Chondrocyte (in vitro differentiated cells): ENCODE data around the gene CWH43. TPM values are rescaled to one million over a fixed set of nuclear protein-coding genes. Genes with fewer than 3 reads are reported as not detected.
"Not testable (repeated sequence)": the region's sequence is repeated elsewhere in the genome, so short reads cannot be mapped to it uniquely, and the experiment has no call there.

Experiments used
- DNase-seq: peaks from one replicate; pipeline ENCODE4 v3.0.0; 2021; ENCODE audit warnings: mixed read lengths, low spot score
- H3K27ac Mint-ChIP-seq: one replicate; pipeline ENCODE4 v1.8.0; 2021; ENCODE audit warnings: mild to moderate bottlenecking, moderate library complexity, mixed read lengths; ENCODE audit not compliant: unreplicated experiment
- H3K27me3 Mint-ChIP-seq: 2 replicates; pipeline ENCODE4 v1.8.0; 2021; ENCODE audit warnings: low read depth, mixed read lengths
- H3K36me3 Mint-ChIP-seq: 2 replicates; pipeline ENCODE4 v1.8.0; 2021; ENCODE audit warnings: low read depth, mixed read lengths
- H3K4me1 Mint-ChIP-seq: 2 replicates; pipeline ENCODE4 v1.8.0; 2021; ENCODE audit warnings: low read depth, mild to moderate bottlenecking, mixed read lengths
- H3K4me3 Mint-ChIP-seq: one replicate; pipeline ENCODE4 v1.8.0; 2021; ENCODE audit warnings: mild to moderate bottlenecking, moderate library complexity, mixed read lengths; ENCODE audit not compliant: unreplicated experiment
- H3K9me3 Mint-ChIP-seq: 2 replicates; pipeline ENCODE4 v1.8.0; 2021; ENCODE audit warnings: low read depth, mixed read lengths
- total RNA-seq: library from RNA; stranded (reverse); gene quantifications from 3 replicates; pipeline ENCODE4 v1.2.1, GENCODE V29; 2021

The CWH43 gene
- total RNA-seq, 1 donor from 2014 or later = not detected

DNA sequence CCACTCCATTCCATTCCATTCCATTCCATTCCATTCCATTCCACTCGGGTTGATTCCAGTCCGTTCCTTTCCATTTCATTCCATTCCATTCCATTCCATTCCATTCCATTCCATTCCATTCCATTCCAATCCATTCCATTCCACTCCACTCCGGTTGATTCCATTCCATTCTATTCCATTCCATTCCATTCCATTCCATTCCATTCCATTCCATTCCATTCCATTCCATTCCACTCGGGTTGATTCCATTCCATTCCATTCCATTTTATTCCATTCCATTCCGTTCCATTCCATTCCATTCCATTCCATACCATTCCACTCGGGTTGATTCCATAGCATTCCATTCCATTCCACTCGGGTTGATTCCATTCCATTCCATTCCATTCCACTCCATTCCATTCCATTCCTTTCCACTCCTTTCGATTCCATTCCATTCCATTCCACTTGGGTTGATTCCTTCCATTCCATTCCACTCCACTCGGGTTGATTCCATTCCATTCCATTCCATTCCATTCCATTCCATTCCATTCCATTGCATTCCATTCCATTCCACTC lies 116.3 kb downstream of the CWH43 start:
- not testable (repeated sequence) for H3K27me3 Mint-ChIP-seq, H3K4me3 Mint-ChIP-seq, H3K27ac Mint-ChIP-seq, DNase-seq, H3K4me1 Mint-ChIP-seq
- Mint-ChIP-seq H3K9me3 (peaks cover 74% of the 10 kb centered on the region), H3K36me3 (peaks cover 57% of the 10 kb centered on the region)

- not testable (repeated sequence) for H3K27me3 Mint-ChIP-seq, H3K4me1 Mint-ChIP-seq, H3K27ac Mint-ChIP-seq, DNase-seq, H3K4me3 Mint-ChIP-seq
- Mint-ChIP-seq H3K9me3 (peaks cover 74% of the 10 kb centered on the region), H3K36me3 (peaks cover 56% of the 10 kb centered on the region)
These were observed 117.5 kb downstream of the CWH43 start for GRCh38 chr4:49103436-49104136.

- H3K27ac Mint-ChIP-seq, H3K27me3 Mint-ChIP-seq, DNase-seq, H3K4me3 Mint-ChIP-seq, H3K4me1 Mint-ChIP-seq: not testable (repeated sequence)
- Mint-ChIP-seq H3K36me3 (peaks cover 52% of the 10 kb centered on the region), H3K9me3 (peaks cover 69% of the 10 kb centered on the region)
These were observed 118.3 kb downstream of the CWH43 start for GRCh38 chr4:49104231-49104930.

DNA sequence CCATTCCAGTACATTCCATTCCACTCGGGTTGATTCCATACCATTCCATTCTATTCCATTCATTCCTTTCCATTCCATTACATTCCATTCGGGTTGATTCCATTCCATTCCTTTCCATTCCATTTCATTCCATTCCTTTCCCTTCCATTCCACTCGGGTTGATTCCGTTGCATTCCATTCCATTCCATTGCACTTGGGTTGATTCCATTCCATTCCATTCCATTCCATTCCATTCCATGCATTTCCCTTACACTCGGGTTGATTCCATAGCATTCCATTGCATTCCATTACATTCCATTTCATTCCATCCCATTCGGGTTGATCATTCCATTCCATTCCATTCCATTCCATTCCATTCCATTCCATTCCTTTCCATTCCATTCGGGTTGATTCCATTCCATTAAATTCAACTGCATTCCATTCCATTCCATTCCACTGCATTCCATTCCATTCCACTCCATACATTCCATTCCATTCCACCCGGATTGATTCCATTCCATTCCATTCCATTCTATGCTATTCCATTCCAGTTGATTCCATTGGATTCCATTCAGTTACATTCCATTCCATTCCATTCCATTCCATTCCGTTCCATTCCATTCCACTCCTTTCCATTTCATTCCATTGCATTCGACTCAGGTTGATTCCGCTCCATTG lies 119.3 kb downstream of the CWH43 start:
- Mint-ChIP-seq H3K36me3 (peaks cover 50% of the 10 kb centered on the region), H3K9me3 (peaks cover 69% of the 10 kb centered on the region)
- H3K4me1 Mint-ChIP-seq, DNase-seq, H3K4me3 Mint-ChIP-seq, H3K27ac Mint-ChIP-seq, H3K27me3 Mint-ChIP-seq: not testable (repeated sequence)

GRCh38 chr4:49107262-49107661 lies 121.2 kb downstream of the CWH43 start:
- not testable (repeated sequence) for H3K27me3 Mint-ChIP-seq, H3K4me1 Mint-ChIP-seq, DNase-seq, H3K27ac Mint-ChIP-seq, H3K4me3 Mint-ChIP-seq
- peaks cover 54% of the 10 kb centered on the region for H3K36me3 Mint-ChIP-seq
- H3K9me3 Mint-ChIP-seq = peaks cover 76% of the 10 kb centered on the region

DNA sequence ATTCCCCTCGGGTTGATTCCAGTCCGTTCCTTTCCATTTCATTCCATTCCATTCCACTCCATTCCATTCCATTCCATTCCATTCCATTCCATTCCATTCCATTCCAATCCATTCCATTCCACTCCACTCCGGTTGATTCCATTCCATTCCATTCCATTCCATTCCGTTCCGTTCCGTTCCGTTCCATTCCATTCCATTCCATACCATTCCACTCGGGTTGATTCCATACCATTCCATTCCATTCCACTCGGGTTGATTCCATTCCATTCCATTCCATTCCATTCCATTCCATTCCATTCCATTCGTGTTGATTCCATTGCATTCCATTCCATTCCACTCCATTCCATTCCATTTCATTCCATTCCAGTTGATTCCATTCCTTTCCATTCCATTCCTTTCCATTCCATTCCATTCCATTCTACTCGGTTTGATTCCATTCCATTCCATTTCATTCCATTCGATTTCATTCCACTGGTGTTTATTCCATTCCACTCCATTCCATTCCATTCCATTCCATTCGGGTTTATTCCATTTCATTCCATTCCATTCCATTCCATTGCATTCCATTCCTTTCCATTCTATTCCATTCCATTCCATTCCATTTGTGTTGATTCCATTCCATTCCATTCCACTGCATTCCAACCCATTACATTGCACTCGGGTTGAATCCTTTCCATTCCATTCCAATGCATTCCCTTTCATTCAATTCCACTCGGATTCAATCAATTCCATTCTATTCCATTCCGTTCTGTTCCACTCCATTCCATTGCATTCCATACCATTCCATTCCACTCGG lies 122.3 kb downstream of the CWH43 start:
- not testable (repeated sequence) for H3K27me3 Mint-ChIP-seq, H3K4me1 Mint-ChIP-seq, H3K27ac Mint-ChIP-seq, DNase-seq, H3K4me3 Mint-ChIP-seq
- peaks cover 49% of the 10 kb centered on the region for H3K36me3 Mint-ChIP-seq
- H3K9me3 Mint-ChIP-seq = peaks cover 73% of the 10 kb centered on the region

DNA sequence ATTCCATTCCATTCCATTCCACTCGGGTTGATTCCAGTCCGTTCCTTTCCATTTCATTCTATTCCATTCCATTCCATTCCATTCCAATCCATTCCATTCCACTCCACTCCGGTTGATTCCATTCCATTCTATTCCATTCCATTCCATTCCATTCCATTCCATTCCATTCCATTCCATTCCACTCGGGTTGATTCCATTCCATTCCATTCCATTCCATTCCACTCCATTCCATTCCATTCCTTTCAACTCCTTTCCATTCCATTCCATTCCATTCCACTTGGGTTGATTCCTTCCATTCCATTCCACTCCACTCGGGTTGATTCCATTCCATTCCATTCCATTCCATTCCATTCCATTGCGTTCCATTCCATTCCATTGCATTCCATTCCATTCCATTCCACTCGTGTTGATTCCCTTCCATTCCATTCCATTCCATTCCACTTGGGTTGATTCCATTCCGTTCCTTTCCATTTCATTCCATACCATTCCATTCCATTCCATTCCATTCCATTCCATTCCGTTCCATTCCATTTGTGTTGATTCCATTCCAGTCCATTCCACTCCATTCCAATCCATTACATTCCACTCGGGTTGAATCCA lies 123.6 kb downstream of the CWH43 start:
- DNase-seq, H3K4me3 Mint-ChIP-seq, H3K27me3 Mint-ChIP-seq, H3K27ac Mint-ChIP-seq, H3K4me1 Mint-ChIP-seq: not testable (repeated sequence)
- peaks cover 44% of the 10 kb centered on the region for H3K36me3 Mint-ChIP-seq
- H3K9me3 Mint-ChIP-seq = peaks cover 68% of the 10 kb centered on the region

DNA sequence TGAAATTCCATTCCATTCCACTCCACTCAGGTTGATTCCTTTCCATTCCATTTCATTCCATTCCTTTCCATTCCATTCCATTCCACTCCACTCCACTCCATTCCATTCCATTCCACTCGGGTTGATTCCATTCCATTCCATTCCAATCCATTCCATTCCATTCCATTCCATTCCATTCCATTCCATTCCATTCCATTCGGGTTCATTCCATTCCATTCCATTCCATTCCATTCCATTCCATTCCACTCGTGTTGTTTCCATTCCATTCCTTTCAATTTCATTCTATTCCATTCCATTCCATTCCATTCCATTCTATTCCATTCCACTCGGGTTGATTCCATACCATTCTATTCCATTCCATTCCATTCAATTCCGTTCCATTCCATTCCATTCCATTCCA lies 124.5 kb downstream of the CWH43 start:
- H3K36me3 Mint-ChIP-seq = peaks cover 40% of the 10 kb centered on the region
- not testable (repeated sequence) for H3K4me1 Mint-ChIP-seq, H3K27ac Mint-ChIP-seq, H3K4me3 Mint-ChIP-seq, DNase-seq, H3K27me3 Mint-ChIP-seq
- H3K9me3 Mint-ChIP-seq = peaks cover 63% of the 10 kb centered on the region

Other genes starting within 250 kb of the CWH43 start
- gene FRYL, start 206.0 kb upstream of the CWH43 start, total RNA-seq = 29.3 to 45.4 TPM (median 30.8 TPM) in 3 replicates
- gene OCIAD1, start 155.2 kb upstream of the CWH43 start, total RNA-seq = 119 to 132 TPM (median 120 TPM) in 3 replicates
- 7.9 to 18.1 TPM (median 14.5 TPM) in 3 replicates for gene OCIAD2, start 79.5 kb upstream of the CWH43 start, total RNA-seq